Medulla oblongata (tissue), 1 donor: ENCODE measurements around the gene SNX3.
"Not testable (repeated sequence)": the region's sequence is repeated elsewhere in the genome, so short reads cannot be mapped to it uniquely, and the experiment has no call there.

Experiments used
- DNase-seq: peaks from one replicate; pipeline ENCODE4 v3.0.0-alpha.2; 2015; ENCODE audit errors: extremely low spot score

SNX3 gene

DNA sequence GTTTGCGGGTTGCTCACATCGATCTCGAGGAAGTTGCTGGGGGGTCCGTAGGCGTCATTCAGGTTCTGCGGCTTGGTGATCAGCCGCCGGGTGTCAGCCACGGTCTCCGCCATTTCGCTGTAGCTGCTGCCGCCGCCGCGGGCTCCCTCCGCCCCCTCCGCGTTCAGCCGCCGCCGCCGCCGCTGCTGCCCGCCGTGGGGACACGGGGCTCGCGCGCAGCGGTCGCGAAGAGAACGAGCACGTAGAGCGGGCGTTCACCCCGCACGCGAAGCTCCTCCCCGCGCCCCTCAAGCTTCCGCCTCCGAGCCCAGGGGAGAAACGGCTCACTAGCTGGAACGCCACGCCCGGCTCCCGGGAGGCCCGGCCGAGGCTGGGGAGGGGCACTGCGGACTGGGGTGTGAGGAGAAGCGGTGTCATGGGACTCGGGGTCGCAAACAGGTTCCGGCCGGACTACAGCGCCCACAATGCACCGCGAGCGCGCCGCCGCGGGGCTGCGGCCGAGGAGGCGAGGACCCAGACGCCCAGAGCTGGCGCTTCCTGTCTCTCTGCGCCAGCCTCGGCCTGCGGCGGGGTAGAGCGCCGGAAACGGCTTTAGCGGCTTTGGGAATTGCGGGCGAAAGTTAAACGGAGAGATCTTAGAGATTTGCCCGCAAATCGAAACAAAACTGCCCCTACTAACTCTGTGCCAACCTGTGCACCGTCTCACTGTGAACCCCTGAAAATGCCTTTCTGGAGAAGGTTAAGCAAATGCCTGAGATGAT is at the start of gene SNX3:
SNX3 (minus strand) TSS at position 232 of the 761 bp plus-strand sequence; CDS start at position 113, 119 bp downstream.
- peak; percentile 94 for DNase-seq

DNA sequence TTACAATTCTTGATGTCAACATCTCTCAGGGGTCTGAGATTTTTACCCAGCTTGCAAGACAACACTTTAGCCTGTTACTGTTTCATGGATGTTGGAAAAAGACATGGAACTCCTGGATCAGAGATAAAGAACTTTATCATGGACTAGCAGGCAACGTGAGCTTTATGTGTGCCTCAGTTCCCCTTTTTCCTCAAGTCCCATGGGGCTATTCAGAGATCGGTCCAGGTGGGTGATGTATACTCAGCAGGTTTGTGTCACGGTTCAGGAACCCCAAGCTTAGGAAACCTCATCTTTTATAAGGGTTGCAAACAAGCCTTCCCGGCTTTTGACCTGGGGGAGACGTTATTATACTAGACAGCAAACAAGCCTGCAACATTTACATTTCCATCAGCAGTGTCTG is 49.0 kb upstream of the SNX3 start:
- no peak for DNase-seq

DNA sequence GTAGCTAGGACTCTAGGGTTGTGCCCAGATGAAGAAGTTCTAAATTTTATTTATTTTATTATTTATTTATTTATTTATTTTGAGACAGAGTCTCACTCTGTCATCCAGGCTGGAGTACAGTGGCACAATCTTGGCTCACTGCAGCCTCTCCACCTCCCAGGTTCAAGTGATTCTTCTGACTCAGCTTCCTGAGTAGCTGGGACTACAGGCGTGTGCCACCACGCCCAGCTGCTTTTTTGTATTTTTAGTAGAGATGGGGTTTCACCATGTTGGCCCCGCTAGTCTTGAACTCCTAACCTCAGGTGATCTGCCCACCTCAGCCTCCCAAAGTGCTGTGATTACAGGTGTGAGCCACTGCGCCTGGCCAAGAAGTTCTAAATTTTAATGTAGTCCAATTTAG is 47.8 kb upstream of the SNX3 start:
- DNase-seq: not testable (repeated sequence)

DNA sequence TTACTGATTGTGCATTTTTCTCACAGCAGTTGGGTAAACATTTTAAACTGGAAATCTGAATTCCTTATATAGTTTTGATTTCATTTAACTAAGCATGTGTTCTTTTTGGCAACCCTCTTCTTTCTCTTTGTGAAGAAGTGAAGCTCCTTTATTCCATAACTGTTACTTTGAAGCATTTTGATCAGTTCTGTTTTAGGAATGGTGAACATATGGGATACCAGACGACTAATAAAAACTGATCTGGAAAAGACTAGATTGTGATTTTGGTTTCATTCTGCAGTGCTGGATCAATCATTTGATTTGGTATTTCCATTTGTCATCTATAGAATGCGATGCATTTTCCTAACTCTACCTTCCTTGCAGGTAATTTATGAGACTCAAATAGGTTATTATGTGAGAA is 43.8 kb upstream of the SNX3 start:
- DNase-seq: no peak

DNA sequence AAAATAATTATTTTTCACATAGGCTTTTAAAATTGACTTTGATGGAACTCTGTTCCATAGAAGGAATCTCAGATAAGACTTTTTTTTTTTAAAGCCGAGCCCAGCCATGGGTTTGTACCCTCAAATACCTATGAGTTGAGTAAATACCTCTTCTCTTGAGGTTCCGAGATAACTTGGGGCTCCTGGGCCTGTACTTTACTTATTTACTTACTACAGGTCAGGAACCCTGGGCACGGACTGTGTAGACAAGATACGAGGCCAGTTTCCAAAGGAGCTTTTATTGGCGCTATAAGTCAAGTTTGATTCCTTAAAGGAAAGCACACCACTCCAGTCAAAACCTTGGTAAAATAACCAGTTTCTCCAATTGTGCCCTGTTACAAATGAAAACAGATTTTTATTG is 41.5 kb upstream of the SNX3 start:
- DNase-seq: no peak

DNA sequence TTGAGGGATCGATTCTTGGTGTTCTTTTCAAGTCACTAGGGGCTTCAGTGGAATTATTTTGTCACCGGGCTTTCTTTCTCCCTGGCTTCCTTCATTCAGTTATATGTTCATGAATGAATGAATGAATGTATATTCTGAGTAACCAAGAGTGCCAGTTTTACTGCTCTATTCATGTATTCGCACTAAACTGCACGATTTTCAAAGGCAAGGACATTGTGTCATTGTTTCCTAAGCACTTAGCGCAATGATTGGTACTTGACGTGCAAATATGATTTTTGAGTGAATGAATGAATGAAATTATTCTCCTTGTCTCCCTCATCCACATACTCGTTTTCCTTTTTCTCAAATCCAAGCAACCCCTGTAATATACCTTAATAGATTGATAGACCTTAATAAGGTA is 34.8 kb upstream of the SNX3 start:
- DNase-seq: no peak

DNA sequence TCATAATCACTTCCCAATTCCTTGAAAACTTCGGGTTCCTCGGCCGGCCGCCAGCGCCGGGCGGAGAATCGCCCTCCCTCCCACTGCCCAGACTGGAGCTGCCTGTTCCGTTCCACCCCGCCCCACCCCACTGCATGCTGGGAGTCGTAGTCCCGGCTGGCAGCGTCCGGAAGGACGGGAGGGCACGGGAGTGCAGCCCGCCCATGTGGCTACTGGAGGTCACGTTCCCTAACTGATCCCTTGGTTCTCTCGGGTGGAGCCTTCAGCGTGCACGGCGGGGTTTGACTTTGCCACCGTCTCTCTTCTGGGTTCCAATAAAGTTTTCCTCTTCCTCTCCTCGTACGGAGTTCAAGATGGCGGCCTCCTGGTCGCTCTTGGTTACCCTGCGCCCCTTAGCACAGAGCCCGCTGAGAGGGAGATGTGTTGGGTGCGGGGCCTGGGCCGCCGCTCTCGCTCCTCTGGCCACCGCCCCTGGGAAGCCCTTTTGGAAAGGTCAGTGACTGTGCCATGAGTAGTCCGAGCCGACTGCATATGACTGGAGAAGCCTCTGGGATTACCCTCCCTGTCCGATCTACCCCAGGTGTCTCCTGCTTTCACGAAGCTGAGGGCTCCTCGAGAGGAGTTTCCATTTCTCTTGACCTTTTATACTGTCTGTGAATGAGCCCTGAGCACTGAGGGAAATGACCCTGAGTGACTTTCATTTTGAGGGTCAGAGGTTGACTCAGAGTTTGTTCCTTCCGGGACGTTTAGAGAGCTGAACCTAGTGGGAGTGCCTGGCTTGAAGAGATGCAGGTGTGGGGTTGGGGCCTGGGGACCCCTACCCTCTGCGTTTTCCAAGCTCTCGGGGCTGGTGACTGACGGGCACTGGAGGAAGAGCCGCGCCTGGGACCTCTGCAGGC is 34.1 kb upstream of the SNX3 start, which contains the start of gene AFG1L:
AFG1L (plus strand) TSS at position 328 of the 899 bp plus-strand sequence; CDS start at position 354, 26 bp downstream.
- peak; percentile 95 for DNase-seq

DNA sequence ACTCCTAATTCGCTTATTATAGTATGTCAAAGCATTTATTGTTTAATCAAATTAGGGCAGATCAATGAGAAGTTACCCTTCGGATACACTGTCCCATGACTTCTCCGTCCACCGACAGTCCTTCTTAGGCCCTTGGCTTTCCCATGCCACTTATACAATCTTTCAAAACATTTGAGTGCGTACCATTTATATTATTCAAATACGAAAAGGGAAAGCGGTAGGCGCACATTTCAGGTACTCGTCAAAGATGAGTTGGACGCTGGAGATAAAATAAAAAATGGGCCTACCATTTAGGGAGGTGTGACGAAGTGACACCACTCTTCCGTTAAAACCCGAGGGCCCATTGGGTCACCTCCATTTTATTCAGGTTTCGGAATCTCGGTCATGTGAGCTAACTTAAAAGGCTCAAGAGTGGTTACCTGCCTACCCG is 33.5 kb upstream of the SNX3 start:
- no peak for DNase-seq

DNA sequence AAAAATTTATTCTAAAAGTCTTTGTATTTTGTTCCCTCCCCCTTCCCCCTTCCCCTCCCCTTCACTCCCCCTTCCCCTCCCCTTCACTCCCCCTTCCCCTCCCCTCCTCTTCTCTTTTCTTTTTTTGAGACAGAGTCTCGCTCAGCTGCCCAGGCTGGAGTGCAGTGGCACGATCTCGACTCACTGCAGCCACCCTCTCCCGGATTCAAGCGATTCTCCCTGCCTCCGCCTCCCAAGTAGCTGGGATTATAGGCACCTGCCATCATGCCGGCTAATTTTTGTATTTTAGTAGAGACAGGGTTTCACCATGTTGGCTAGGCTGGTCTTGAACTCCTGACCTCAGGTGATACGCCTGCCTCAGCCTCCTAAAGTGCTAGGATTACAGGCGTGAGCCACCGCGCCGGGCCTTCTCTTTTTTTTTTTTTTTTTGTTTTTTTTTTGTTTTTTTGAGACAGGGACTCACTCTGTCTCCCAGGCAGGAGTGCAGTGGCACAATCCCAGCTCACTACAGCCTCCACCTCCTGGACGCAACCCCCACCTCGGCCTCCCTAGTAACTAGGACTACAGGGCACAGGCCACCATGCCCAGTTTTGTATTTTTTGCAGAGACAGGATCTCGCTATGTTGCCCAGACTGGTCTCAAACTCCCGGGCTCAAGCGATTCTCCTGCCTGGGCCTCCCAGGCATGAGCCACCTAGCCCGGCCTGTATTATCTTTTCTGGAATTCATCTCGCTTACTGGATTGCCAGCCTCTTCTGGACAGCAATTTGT is 32.9 kb upstream of the SNX3 start:
- DNase-seq: no peak

DNA sequence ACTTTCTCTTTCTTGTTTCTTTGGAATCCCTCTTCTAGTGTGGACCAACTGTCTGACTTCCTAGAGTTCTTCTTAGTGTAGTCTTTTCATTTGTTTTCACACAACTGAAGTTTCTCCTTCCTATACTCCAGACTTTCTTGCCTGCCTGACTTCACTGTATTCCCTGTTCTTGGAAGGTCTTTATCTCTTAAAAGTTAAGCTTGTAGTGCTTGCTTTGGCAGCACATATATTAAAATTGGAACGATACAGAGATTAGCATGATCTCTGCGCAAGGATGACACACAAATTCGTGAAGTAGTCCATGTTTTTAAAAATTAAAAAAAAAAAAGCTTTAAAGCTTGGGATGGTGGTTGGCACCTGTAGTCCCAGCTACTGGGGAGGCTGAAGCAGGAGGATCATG is 31.7 kb upstream of the SNX3 start:
- DNase-seq: not testable (repeated sequence)

DNA sequence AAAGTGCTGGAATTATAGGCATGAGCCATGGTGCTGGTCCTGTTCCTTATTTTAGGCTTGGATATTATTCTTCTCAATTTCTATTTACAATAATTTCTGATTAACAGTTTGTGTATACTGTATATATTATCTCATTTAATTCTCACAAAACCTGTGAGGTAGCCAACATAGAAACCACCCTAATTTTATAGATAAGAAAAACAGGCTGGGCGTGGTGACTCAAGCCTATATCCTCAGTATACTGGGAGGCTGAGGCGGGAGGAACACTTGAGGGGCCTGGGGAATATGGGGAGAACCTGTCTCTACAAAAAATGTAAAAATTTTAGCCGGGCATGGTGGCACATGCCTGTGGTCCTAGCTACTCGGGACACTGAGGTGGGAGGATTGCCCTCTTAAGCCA is 30.3 kb upstream of the SNX3 start:
- no peak for DNase-seq

DNA sequence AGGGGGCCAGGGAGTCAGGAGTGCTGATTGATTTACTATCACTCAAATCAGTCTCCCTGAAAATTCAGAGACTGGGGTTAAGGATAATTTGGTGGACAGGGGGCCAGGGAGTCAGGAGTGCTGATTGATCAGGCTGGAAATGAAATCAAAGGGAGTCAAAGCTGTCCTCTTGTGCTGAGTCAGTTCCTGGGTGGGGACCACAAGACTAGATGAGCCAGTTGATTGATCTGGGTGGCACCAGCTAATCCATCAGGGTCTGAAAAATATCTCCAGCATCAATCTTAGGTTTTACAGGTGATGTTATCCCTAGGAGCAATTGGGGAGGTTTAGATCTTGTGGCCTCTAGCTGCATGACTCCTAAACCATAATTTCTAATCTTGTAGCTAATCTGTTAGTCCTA is 27.9 kb upstream of the SNX3 start:
- DNase-seq: no peak

DNA sequence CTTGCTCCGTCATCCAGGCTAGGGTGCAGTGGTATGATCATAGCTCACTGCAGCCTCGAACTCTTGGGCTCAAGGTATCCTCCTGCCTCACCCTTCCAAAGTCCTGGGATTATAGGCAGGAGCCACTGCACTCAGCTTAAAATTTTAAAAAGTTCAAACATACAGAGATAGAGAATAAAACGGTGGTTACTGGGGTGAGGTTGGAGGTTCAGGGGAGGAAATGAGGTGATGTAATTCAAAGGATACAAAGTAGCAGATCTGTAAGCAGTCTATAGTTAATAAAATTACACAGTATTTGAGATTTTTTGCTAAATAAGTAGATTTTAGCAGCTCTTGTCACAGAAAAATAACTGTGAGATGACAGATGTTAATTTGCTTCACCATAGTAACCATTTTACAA is 26.5 kb upstream of the SNX3 start:
- DNase-seq: no peak

DNA sequence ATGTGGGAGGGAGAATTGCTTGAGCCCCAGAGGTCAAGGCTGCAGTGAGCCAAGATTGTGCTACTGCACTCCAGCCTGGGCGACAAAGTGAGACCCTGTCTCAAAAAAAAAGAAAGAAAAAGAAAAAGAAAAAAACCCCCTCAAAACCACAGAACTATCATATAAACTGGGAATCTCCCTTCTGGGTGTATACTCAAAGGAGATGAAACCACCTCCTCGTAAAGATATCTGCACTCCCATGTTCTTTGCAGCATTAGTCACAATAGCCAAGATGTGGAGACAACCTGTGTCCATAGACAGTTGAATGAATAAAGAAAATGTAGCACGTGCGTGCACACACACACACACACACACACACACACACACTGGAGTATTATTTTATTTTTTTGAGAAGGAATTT is 25.5 kb upstream of the SNX3 start:
- DNase-seq: no peak

DNA sequence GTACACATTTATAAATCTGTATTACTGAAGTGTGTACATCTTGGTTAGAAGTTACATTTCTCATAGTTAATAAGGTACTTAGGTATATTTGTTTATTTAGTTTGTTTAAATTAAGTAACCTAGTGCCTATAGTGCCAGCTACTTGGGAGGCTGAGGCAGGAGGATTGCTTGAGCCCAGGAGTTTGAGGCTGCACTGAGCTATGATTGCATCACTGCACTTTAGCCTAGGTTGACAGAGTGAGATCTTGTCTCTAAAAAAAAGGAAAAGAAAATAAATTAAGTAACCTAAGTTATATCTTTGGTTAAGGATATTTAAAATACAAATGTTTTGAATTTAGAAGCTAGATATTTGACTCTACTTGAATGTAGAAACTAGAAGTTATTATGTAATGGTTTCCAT is 24.5 kb upstream of the SNX3 start:
- no peak for DNase-seq

DNA sequence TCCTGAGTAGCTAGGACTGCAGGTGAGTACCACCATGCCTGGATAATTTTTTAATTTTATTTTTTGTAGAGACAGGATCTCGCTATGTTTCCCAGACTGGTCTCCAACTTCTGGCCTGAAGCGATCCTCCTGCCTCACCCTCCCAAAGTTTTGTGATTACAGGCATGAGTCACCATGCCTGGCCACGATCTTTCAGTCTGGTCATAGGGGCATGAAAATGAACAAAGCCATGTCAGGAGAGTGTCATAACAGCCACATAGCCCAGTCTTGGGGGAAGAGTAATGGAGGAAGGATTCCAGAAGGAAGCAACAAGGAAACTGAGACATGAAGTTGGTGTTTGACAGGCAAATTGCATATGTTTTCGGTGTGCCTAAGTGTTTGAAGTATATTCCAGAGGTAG is 17.0 kb upstream of the SNX3 start:
- no peak for DNase-seq

DNA sequence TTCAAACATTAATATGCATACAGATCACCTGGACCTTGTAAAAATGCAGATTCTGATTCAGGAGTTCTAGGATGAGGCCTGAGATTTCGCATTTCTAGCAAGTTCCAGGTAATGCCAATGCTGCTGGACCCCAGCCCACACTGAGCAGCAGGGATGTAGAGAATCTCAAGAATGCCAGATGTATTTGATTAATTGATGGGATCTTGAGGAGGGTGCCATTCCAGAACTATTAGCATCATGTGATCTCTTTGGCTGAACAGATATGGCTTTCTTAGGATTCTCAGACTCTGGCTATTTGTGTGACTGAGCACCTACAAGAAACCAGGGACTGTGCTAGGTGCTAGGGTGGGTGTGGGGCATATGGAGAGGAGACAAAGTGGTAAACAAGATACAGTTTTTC is 16.5 kb upstream of the SNX3 start:
- no peak for DNase-seq

DNA sequence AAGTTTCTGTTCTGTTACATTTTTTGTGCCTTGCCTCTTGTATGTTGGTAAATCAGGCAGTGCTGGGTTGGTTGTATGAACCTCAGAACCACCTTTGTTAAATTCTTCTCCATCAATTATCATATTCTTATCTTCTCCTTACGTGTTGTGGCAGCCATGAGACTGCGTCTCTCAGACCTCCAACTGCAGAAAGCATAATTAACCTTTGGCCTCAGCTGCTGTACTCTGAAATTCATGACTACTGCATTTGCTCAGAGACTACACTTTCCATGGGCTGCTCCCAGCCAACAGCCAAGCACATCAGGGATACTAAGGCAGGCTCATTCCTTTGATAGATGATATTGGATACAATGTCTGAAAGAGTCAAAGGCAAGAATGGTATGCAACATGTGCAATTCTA is 15.1 kb upstream of the SNX3 start:
- DNase-seq: no peak

DNA sequence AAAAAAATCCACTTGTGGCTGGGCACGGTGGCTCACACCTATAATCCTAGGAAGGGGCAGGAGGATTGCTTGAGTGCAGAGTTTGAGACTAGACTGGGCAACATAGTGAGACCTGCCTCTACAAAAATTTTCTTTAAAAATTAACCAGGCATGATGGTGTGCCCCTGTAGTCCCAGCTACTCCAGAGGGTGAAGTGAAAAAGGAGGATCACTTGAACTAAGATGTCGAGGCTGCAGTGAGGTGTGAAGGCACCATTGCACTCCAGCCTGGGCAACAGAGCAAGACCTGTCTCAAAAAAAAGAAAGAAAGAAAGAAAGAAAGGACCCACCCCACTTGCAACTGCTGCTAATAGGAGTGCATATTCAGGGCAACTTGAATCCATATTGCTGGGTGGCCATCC is 13.7 kb upstream of the SNX3 start:
- DNase-seq: no peak

DNA sequence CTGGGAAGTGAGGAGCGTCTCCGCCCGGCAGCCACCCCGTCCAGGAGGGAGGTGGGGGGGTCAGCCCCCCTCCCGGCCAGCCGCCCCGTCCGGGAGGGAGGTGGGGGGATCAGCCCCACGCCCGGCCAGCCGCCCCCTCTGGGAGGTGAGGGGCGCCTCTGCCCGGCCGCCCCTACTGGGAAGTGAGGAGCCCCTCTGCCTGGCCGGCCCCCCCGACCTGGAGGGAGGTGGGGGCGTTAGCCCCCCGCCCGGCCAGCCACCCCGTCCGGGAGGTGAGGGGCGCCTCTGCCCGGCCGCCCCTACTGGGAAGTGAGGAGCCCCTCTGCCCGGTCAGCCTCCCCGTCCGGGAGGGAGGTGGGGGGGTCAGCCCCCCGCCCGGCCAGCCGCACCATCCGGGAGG is 9.1 kb upstream of the SNX3 start:
- not testable (repeated sequence) for DNase-seq

DNA sequence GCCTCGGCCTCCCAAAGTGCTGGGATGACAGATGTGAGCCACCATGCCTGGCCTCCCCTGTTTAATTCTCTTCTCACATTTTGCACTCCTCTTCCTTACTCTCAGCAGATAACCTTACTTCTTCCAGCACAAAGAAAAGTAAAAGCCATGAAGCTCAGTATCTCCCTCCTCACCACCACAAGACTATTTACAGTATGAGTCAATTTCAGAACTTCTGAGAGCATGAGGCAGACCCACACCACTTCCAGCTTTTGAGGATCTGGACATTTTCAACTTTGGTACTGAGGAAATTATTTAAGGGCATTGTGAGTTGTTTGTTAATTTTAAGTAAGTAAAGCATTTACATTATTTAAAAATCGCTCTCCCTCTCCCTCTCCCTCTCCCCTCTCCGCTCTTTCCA is 8.0 kb upstream of the SNX3 start:
- DNase-seq: no peak

DNA sequence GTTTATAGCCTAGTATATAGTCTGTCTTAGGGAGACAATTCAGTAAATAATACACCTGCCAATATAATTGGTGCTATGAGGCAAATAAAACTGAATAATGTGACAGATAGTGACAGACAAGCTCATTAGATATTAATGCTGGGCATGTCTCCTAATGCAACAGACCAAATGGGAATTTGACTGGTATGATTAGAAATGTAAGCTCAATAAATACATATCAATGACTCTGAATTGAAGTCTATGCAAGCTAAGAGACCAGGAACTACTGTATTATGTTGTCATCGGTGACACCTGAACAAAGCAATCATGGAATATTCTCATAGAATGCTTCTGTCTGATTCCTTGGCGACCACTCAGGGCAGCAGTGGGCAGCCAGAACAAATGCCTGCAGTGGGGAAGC is 2.5 kb upstream of the SNX3 start:
- DNase-seq: no peak
